ENCODE measurements around the gene CSNK1A1. TPM values are rescaled to one million over a fixed set of nuclear protein-coding genes. Genes with fewer than 3 reads are reported as not detected.

The CSNK1A1 gene
- polyA plus RNA-seq, 2 of the 4 experiments (the other 2 are of a cell fraction): 123 to 218 TPM

DNA sequence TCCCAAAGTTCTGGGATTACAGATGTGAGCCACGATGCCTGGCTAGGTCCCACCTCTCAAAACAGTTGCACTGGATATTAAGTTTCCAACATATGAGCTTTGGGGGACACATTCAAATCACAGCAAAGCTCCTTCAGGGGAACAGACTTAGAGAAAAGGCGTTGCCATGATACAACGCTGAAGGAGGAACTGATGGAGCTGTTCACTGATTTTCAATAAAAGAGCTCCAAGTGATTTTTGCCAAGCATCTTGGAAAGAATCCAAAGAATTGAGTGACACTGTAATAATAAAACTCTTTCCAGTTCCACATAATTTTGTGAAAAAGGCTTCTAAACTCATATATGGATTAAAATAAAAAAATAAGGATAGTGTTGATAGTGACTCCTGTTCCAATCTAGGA lies 72.5 kb downstream of the CSNK1A1 start:
- Histone ChIP-seq H3K4me3 (no peak overlapping the region), H3K4me2 (no peak overlapping the region), H3K9me3 (no peaks in the 10 kb centered on the region), H3K4me1 (peaks cover 23% of the 10 kb centered on the region), H3K27ac (no peak overlapping the region)
- FAIRE-seq (no peak), ATAC-seq (no peak), DNase-seq (ENCODE audit: low read depth in 1 of 2, low spot score in 1 of 2) (no peak)
- CTCF ChIA-PET: interaction anchor here (0.8 to 1.3 kb wide), 2 partner anchors 25 to 45 kb away, joined by 3 to 4 read pairs; no protein-coding TSS in a partner anchor
- POLR2A ChIA-PET: no interaction called here
- 73% methylated on average over 3 of the region's 3 CpGs for WGBS (ENCODE audit: missing lambda C conversion rate)
- TF ChIP-seq MAZ (IDR thresholded peaks at IDR 0.05; ENCODE audit: borderline replicate concordance, low read depth, low read length): no peak
- TF ChIP-seq MYC (IDR thresholded peaks at IDR 0.05; ENCODE audit: borderline replicate concordance, low read length): no peak
- no peak for TF ChIP-seq ZC3H11A (IDR thresholded peaks at IDR 0.05)
- no peak for TF ChIP-seq EHF (CRISPR knock-in tag; IDR thresholded peaks at IDR 0.05)
- no peak for TF ChIP-seq RCOR1 (IDR thresholded peaks at IDR 0.05; ENCODE audit: low read depth, low read length)
- TF ChIP-seq CHD4 (IDR thresholded peaks at IDR 0.05; ENCODE audit: borderline replicate concordance): no peak
- TF ChIP-seq ZNF302 (CRISPR knock-in tag; IDR thresholded peaks at IDR 0.05): no peak
- TF ChIP-seq CBX8 (IDR thresholded peaks at IDR 0.05): no peak
- no peak for TF ChIP-seq NR3C1 (IDR thresholded peaks at IDR 0.05)
- TF ChIP-seq RARB (CRISPR knock-in tag; IDR thresholded peaks at IDR 0.05): no peak
- no peak for TF ChIP-seq RAD21 (conservative IDR thresholded peaks at IDR 0.05 in 1 of 2, IDR thresholded peaks at IDR 0.05 in 1 of 2)
- TF ChIP-seq, protein P1, sequence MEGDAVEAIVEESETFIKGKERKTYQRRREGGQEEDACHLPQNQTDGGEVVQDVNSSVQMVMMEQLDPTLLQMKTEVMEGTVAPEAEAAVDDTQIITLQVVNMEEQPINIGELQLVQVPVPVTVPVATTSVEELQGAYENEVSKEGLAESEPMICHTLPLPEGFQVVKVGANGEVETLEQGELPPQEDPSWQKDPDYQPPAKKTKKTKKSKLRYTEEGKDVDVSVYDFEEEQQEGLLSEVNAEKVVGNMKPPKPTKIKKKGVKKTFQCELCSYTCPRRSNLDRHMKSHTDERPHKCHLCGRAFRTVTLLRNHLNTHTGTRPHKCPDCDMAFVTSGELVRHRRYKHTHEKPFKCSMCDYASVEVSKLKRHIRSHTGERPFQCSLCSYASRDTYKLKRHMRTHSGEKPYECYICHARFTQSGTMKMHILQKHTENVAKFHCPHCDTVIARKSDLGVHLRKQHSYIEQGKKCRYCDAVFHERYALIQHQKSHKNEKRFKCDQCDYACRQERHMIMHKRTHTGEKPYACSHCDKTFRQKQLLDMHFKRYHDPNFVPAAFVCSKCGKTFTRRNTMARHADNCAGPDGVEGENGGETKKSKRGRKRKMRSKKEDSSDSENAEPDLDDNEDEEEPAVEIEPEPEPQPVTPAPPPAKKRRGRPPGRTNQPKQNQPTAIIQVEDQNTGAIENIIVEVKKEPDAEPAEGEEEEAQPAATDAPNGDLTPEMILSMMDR (IDR thresholded peaks at IDR 0.05): no peak
- TF ChIP-seq JUN (IDR thresholded peaks at IDR 0.05): no peak
- TF ChIP-seq RNF2 (IDR thresholded peaks at IDR 0.05; ENCODE audit: borderline replicate concordance, low read depth): no peak
- TF ChIP-seq CEBPB (IDR thresholded peaks at IDR 0.05): no peak
- TF ChIP-seq SREBF2 (IDR thresholded peaks at IDR 0.05): no peak
- TF ChIP-seq HOXB5 (CRISPR knock-in tag; IDR thresholded peaks at IDR 0.05): no peak
- no peak for TF ChIP-seq EP300 (IDR thresholded peaks at IDR 0.05)

DNA sequence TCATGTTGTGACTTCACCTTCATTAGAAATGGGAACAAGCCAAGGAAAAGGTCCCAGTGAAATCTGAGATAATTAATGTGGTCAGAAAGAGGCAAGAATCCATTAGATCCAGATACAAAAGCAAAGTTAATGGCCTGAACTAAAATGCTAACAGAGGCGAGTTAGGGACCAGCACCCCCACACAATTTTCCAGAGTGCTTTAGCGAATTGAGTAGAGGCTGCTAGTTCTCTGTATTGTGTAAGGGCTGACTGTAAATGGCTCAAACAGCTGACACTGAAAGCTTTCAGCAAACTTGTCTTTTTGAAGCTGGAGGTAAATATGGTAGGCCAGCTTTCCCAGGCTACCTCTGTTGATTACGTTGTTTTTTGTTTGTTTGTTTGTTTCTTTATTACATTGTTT lies 75.5 kb downstream of the CSNK1A1 start:
- H3K9me3 ChIP-seq: no peaks in the 10 kb centered on the region
- DNase-seq (ENCODE audit: low read depth in 1 of 2, low spot score in 1 of 2) (no peak), ATAC-seq (no peak), FAIRE-seq (no peak)
- no peak overlapping the region; a peak in 1 of 6 replicates for H3K27ac ChIP-seq
- H3K4me2 ChIP-seq: no peak overlapping the region
- peaks cover 26% of the 10 kb centered on the region for H3K4me1 ChIP-seq
- WGBS (ENCODE audit: missing lambda C conversion rate): 85% methylated on average over 3 of the region's 3 CpGs
- no peak overlapping the region for H3K4me3 ChIP-seq
- TF ChIP-seq BHLHE40 (IDR thresholded peaks at IDR 0.05; ENCODE audit: low read depth, low read length) (no peak), RNF2 (IDR thresholded peaks at IDR 0.05; ENCODE audit: borderline replicate concordance, low read depth) (no peak), MYC (IDR thresholded peaks at IDR 0.05; ENCODE audit: borderline replicate concordance, low read length) (no peak), RFX5 (IDR thresholded peaks at IDR 0.05) (no peak), NR3C1 (IDR thresholded peaks at IDR 0.05) (no peak), CBX8 (IDR thresholded peaks at IDR 0.05) (no peak), RARB (CRISPR knock-in tag; IDR thresholded peaks at IDR 0.05) (no peak), CHD2 (IDR thresholded peaks at IDR 0.05; ENCODE audit: low read length, partially characterized antibody) (no peak), FOSL2 (IDR thresholded peaks at IDR 0.05) (no peak), FOSL2 (CRISPR knock-in tag; IDR thresholded peaks at IDR 0.05) (no peak), MAX (IDR thresholded peaks at IDR 0.05) (no peak), SMC3 (IDR thresholded peaks at IDR 0.05) (no peak), EHMT2 (IDR thresholded peaks at IDR 0.05; ENCODE audit: low read depth) (no peak), CEBPB (IDR thresholded peaks at IDR 0.05) (no peak), JUNB (IDR thresholded peaks at IDR 0.05) (no peak), FOXS1 (CRISPR knock-in tag; IDR thresholded peaks at IDR 0.05) (no peak)
- TF ChIP-seq, protein P1 (IDR thresholded peaks at IDR 0.05): no peak
- TF ChIP-seq, protein P2, sequence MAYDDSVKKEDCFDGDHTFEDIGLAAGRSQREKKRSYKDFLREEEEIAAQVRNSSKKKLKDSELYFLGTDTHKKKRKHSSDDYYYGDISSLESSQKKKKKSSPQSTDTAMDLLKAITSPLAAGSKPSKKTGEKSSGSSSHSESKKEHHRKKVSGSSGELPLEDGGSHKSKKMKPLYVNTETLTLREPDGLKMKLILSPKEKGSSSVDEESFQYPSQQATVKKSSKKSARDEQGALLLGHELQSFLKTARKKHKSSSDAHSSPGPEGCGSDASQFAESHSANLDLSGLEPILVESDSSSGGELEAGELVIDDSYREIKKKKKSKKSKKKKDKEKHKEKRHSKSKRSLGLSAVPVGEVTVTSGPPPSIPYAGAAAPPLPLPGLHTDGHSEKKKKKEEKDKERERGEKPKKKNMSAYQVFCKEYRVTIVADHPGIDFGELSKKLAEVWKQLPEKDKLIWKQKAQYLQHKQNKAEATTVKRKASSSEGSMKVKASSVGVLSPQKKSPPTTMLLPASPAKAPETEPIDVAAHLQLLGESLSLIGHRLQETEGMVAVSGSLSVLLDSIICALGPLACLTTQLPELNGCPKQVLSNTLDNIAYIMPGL (CRISPR knock-in tag; IDR thresholded peaks at IDR 0.05; ENCODE audit: borderline replicate concordance): no peak
- TF ChIP-seq, protein P3, sequence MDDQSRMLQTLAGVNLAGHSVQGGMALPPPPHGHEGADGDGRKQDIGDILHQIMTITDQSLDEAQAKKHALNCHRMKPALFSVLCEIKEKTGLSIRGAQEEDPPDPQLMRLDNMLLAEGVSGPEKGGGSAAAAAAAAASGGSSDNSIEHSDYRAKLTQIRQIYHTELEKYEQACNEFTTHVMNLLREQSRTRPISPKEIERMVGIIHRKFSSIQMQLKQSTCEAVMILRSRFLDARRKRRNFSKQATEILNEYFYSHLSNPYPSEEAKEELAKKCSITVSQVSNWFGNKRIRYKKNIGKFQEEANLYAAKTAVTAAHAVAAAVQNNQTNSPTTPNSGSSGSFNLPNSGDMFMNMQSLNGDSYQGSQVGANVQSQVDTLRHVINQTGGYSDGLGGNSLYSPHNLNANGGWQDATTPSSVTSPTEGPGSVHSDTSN (IDR thresholded peaks at IDR 0.05): no peak
- ChIA-PET POLR2A (interaction anchor here (0.8 to 1.2 kb wide), 2 partner anchors 10 to 20 kb away, joined by 3 read pairs; no protein-coding TSS in a partner anchor), CTCF (interaction anchor here (0.8 to 17.8 kb wide), 7 partner anchors 7 to 76 kb away, joined by 3 to 179 read pairs (median 6); partner anchors contain the start of gene CSNK1A1)

All from A549 (cell line).